Measurements from ENCODE around the gene GRK1. TPM values are rescaled to one million over a fixed set of nuclear protein-coding genes. Genes with fewer than 3 reads are reported as not detected.

The GRK1 gene
- total and polyA plus RNA-seq, 2 of the 8 experiments (the other 6 are each of a cell fraction or from before 2014, with no cell fraction given): 0.12 TPM; not detected in 1

DNA sequence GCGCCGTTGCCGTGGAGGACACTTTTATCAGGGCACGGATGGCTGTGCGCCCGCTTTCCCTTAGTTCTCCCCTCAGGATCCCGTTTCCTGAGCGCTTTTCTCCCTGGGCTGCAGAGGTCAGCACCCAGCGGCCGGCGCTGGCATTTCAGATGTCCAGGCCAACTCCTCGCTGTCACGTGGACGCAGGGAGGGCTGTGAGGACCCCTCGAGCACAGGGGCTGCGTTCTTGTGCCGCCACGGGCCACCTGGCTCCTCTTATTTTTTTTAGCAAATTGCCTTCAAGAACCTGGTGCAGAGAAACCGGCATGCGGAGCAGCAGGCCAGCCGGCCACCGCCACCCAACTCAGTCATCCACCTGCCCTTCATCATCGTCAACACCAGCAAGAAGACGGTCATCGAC, 31.3 kb upstream of the GRK1 start:
- Histone ChIP-seq H3K4me2 (ENCODE audit: insufficient read depth in 1 of 2, low read depth in 2 of 2, low read length in 2 of 2) (no peak overlapping the region), H3K56ac (replicated peaks; ENCODE audit: insufficient read length, low read depth, low read length) (no peak overlapping the region), H3K4me3 (ENCODE audit: extremely low read depth in 1 of 4, insufficient read depth in 2 of 4, low read depth in 3 of 4, low read length in 4 of 4) (no peak overlapping the region), H3K4me1 (replicated peaks in 1 of 4; ENCODE audit: control insufficient read depth in 3 of 4, insufficient read depth in 4 of 4, low read length in 3 of 4) (no peaks in the 10 kb centered on the region), H2BK15ac (ENCODE audit: low read length) (no peak overlapping the region), H3K36me3 (ENCODE audit: control insufficient read depth in 2 of 4, insufficient read depth in 4 of 4, low read length in 3 of 4) (peaks cover 13 to 74% (median 59%) of the 10 kb centered on the region in 4 experiments), H2BK12ac (ENCODE audit: low read depth, low read length) (no peak overlapping the region), H4K20me1 (replicated peaks in 1 of 2; ENCODE audit: control insufficient read depth in 1 of 2, insufficient read depth in 2 of 2, low read length in 2 of 2) (peaks cover 3 to 12% of the 10 kb centered on the region in 2 experiments), H2AFZ (ENCODE audit: low read length) (no peak overlapping the region), H3K79me2 (ENCODE audit: control insufficient read depth in 1 of 2, insufficient read depth in 2 of 2, low read length in 2 of 2) (no peaks in the 10 kb centered on the region; a peak in 1 of 4 replicates), H3K4ac (replicated peaks; ENCODE audit: insufficient read length, low read depth, low read length) (no peak overlapping the region), H4K8ac (ENCODE audit: extremely low read depth, insufficient read depth, low read length) (no peak overlapping the region), H4K91ac (replicated peaks; ENCODE audit: insufficient read length, low read length) (no peak overlapping the region), H3K9me3 (ENCODE audit: insufficient read depth in 2 of 2, low read depth in 1 of 2, low read length in 1 of 2) (peaks cover 0 to 10% of the 10 kb centered on the region in 2 experiments; a peak in 2 of 4 replicates), H3K79me1 (ENCODE audit: low read depth, low read length) (peaks cover 4% of the 10 kb centered on the region), H3K27ac (ENCODE audit: low read depth, low read length) (no peak overlapping the region), H4K5ac (ENCODE audit: insufficient read length, low read depth, low read length) (no peak overlapping the region), H3K23ac (ENCODE audit: insufficient read length) (no peak overlapping the region), H3K18ac (ENCODE audit: extremely low read depth, low read length) (no peak overlapping the region), H3K14ac (ENCODE audit: insufficient read length) (no peak overlapping the region), H2AK5ac (ENCODE audit: low read depth, low read length) (no peak overlapping the region), H2BK5ac (ENCODE audit: low read depth, low read length) (no peak overlapping the region), H3K9ac (replicated peaks in 1 of 4; ENCODE audit: extremely low read depth in 1 of 4, low read depth in 3 of 4, low read length in 3 of 4) (no peak overlapping the region), H2BK120ac (replicated peaks; ENCODE audit: low read depth, low read length) (no peak overlapping the region), H3K23me2 (ENCODE audit: low read depth, low read length) (no peaks in the 10 kb centered on the region), H2BK20ac (ENCODE audit: low read length) (no peak overlapping the region), H3K27me3 (replicated peaks in 1 of 4; ENCODE audit: control insufficient read depth in 3 of 4, extremely low read depth in 1 of 4, insufficient read depth in 3 of 4, low read length in 3 of 4) (no peaks in the 10 kb centered on the region)
- ChIA-PET POLR2A (ENCODE audit: partially characterized antibody) (no interaction called here), CTCF (ENCODE audit: partially characterized antibody) (no interaction called here)
- whole genome bisulfite sequencing, 2 experiments (ENCODE audit: extremely low coverage in 1 of 2, insufficient coverage in 1 of 2, insufficient read length in 1 of 2, insufficient replicate concordance in 2 of 2, low coverage in 1 of 2, low lambda C conversion rate in 2 of 2, missing lambda C conversion rate in 1 of 2): 92% methylated on average over 16 of the region's 25 CpGs; no CpG with 5 or more reads in 1 of the 2 experiments
- FAIRE-seq (no peak), DNase-seq (ENCODE audit: low read depth in 1 of 2, low spot score in 2 of 2) (no peak)
- no peak for TF ChIP-seq POLR2AphosphoS5 (IDR thresholded peaks at IDR 0.05; ENCODE audit: low read depth, low read length)
- no peak for TF ChIP-seq NANOG (IDR thresholded peaks at IDR 0.05; ENCODE audit: insufficient read depth, low read depth, low read length, poor library complexity, severe bottlenecking)
- TF ChIP-seq PHF8 (conservative IDR thresholded peaks at IDR 0.05; ENCODE audit: low read depth, low read length): no peak
- TF ChIP-seq KDM5A (IDR thresholded peaks at IDR 0.05; ENCODE audit: low read length): no peak
- no peak for TF ChIP-seq SP1 (IDR thresholded peaks at IDR 0.05; ENCODE audit: low read depth, low read length)
- no peak for TF ChIP-seq KDM1A (IDR thresholded peaks at IDR 0.05; ENCODE audit: borderline replicate concordance, low read length)
- TF ChIP-seq CTBP2 (IDR thresholded peaks at IDR 0.05; ENCODE audit: borderline replicate concordance, insufficient read depth, insufficient read length, low read length): no peak
- no peak for TF ChIP-seq RNF2 (IDR thresholded peaks at IDR 0.05; ENCODE audit: borderline replicate concordance, low read depth, low read length, missing control alignments, poor library complexity, severe bottlenecking)
- TF ChIP-seq, protein P1, sequence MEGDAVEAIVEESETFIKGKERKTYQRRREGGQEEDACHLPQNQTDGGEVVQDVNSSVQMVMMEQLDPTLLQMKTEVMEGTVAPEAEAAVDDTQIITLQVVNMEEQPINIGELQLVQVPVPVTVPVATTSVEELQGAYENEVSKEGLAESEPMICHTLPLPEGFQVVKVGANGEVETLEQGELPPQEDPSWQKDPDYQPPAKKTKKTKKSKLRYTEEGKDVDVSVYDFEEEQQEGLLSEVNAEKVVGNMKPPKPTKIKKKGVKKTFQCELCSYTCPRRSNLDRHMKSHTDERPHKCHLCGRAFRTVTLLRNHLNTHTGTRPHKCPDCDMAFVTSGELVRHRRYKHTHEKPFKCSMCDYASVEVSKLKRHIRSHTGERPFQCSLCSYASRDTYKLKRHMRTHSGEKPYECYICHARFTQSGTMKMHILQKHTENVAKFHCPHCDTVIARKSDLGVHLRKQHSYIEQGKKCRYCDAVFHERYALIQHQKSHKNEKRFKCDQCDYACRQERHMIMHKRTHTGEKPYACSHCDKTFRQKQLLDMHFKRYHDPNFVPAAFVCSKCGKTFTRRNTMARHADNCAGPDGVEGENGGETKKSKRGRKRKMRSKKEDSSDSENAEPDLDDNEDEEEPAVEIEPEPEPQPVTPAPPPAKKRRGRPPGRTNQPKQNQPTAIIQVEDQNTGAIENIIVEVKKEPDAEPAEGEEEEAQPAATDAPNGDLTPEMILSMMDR (IDR thresholded peaks at IDR 0.05; ENCODE audit: control extremely low read depth in 1 of 3, insufficient read depth in 1 of 3, low read depth in 1 of 3, low read length in 3 of 3): no peak
- no peak for TF ChIP-seq ASH2L (IDR thresholded peaks at IDR 0.05; ENCODE audit: low read length)
- TF ChIP-seq EP300 (IDR thresholded peaks at IDR 0.05; ENCODE audit: borderline replicate concordance in 1 of 2, low read depth in 2 of 2, low read length in 2 of 2): no peak
